Pons (tissue), 1 donor: ENCODE results near the gene RFLNA.

Experiments
- DNase-seq: peaks from one replicate; pipeline ENCODE4 v3.0.0-alpha.2; 2016; ENCODE audit warnings: low spot score

The RFLNA gene

GRCh38 chr12:124294780-124295341, at the start of gene RFLNA:
Gene RFLNA (plus strand): TSS chr12:124295093. CDS start chr12:124295430, 337 bp downstream.
- no peak for DNase-seq

GRCh38 chr12:124247331-124247730, 47.6 kb upstream of the RFLNA start:
- no peak for DNase-seq

GRCh38 chr12:124248941-124249825, 45.7 kb upstream of the RFLNA start:
- DNase-seq = no peak

- DNase-seq = no peak
These were observed 43.7 kb upstream of the RFLNA start for GRCh38 chr12:124251186-124251585.

GRCh38 chr12:124252964-124253363, 41.9 kb upstream of the RFLNA start:
- no peak for DNase-seq

- DNase-seq = no peak
These were observed 40.8 kb upstream of the RFLNA start for GRCh38 chr12:124254126-124254525.

- DNase-seq = no peak
These were observed 35.5 kb upstream of the RFLNA start for GRCh38 chr12:124259154-124260066.

GRCh38 chr12:124261885-124262284, 33.0 kb upstream of the RFLNA start:
- DNase-seq = no peak

- no peak for DNase-seq
These were observed 30.7 kb upstream of the RFLNA start for GRCh38 chr12:124264089-124264795.

- no peak for DNase-seq
These were observed 30.0 kb upstream of the RFLNA start for GRCh38 chr12:124264879-124265278.

GRCh38 chr12:124267205-124267778, 27.6 kb upstream of the RFLNA start:
- no peak for DNase-seq

GRCh38 chr12:124270671-124271070, 24.2 kb upstream of the RFLNA start:
- no peak for DNase-seq

- no peak for DNase-seq
These were observed 21.3 kb upstream of the RFLNA start for GRCh38 chr12:124273630-124274029.

- no peak for DNase-seq
These were observed 18.6 kb upstream of the RFLNA start for GRCh38 chr12:124276337-124276736.

- no peak for DNase-seq
These were observed 17.3 kb upstream of the RFLNA start for GRCh38 chr12:124277394-124278241.

- DNase-seq = peak; percentile 72
These were observed 16.3 kb upstream of the RFLNA start for GRCh38 chr12:124278389-124279101.

GRCh38 chr12:124279315-124279714, 15.6 kb upstream of the RFLNA start:
- DNase-seq = no peak

GRCh38 chr12:124279846-124280360, 15.0 kb upstream of the RFLNA start:
- peak; percentile 36 for DNase-seq

- no peak for DNase-seq
These were observed 13.6 kb upstream of the RFLNA start for GRCh38 chr12:124281309-124281708.

GRCh38 chr12:124282287-124282686, 12.6 kb upstream of the RFLNA start:
- DNase-seq = no peak
